ENCODE results near the gene MTARC1.

MTARC1 gene

GRCh38 chr1:220751111-220751510 is 35.6 kb upstream of the MTARC1 start:
- no peak for TF ChIP-seq EZH2 (optimal IDR thresholded peaks at IDR 0.05; ENCODE audit: low read depth, low read length)
- no peak for TF ChIP-seq EZH2phosphoT487 (IDR thresholded peaks at IDR 0.05; ENCODE audit: low read length)
- TF ChIP-seq CTCF (IDR thresholded peaks at IDR 0.05; ENCODE audit: low read length), result no peak
- H3K4me2 ChIP-seq (ENCODE audit: low read depth, low read length), result no peak overlapping the region
- no peaks in the 10 kb centered on the region; the same call in 1 of the 2 replicates for H3F3A ChIP-seq (ENCODE audit: insufficient read depth, low read length)
- peaks cover 46% of the 10 kb centered on the region for H3K79me2 ChIP-seq (ENCODE audit: low read length)
- H3K27ac ChIP-seq (ENCODE audit: low read length), result no peak overlapping the region
- peaks cover 17% of the 10 kb centered on the region for H3K4me1 ChIP-seq (ENCODE audit: low read length)
- H2AFZ ChIP-seq (ENCODE audit: low read length), result no peak overlapping the region
- no peaks in the 10 kb centered on the region for H3K36me3 ChIP-seq (replicated peaks; ENCODE audit: insufficient read depth, low read length)
- no peaks in the 10 kb centered on the region for H3K9me3 ChIP-seq (replicated peaks; ENCODE audit: insufficient read depth, low read length)
- H3K9ac ChIP-seq (ENCODE audit: low read length), result no peak overlapping the region
- H3K27me3 ChIP-seq (replicated peaks; ENCODE audit: insufficient read depth, low read length), result no peaks in the 10 kb centered on the region
- H4K20me1 ChIP-seq (ENCODE audit: insufficient read depth, low read length), result no peaks in the 10 kb centered on the region
- no peak overlapping the region for H3K4me3 ChIP-seq (ENCODE audit: low read length)
- DNase-seq, result no peak
- H3K9me2 ChIP-seq (replicated peaks; ENCODE audit: insufficient read depth, low read length), result no peaks in the 10 kb centered on the region

DNA sequence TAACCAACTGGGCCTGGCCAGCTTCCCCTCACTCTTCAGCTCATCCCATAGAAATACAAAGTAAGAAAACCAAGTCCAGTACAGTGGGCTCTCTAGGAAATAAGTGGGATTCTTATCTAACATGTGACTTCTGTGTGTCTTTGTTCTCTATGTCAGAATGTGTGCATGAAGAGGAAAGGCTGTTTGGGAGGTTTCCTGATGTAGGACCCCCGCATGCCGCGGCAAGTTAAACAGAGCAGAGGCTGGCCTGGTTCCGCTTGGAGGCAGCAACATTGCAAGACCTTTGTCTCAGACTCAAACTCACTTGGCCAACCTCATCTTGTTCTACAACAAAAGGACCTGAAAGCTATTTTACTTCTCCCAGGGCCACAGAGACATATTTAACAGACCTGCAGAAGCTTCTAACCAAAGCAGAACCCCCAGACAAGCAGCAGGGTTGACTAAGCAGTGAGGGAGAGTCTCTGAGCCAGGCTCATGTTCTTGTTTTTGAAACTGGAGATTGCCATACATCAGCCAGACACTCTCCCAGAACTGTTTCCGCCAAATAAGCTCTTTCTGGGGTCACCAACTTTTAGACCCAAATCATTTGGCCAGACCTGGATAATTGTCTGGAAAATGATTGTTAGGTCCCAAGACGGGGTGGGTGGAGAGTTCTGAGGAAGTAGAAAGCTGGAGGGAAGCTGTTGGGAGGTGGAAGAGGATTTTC is 32.3 kb upstream of the MTARC1 start:
- Histone ChIP-seq H3K4me3 (ENCODE audit: low read length) (no peak overlapping the region), H3K9ac (ENCODE audit: low read length) (no peak overlapping the region), H3K4me2 (ENCODE audit: low read depth, low read length) (no peak overlapping the region), H3F3A (ENCODE audit: insufficient read depth, low read length) (no peaks in the 10 kb centered on the region), H3K79me2 (ENCODE audit: low read length) (peaks cover 38% of the 10 kb centered on the region), H3K9me3 (replicated peaks; ENCODE audit: insufficient read depth, low read length) (no peaks in the 10 kb centered on the region), H3K27me3 (replicated peaks; ENCODE audit: insufficient read depth, low read length) (no peaks in the 10 kb centered on the region), H2AFZ (ENCODE audit: low read length) (no peak overlapping the region), H3K9me2 (replicated peaks; ENCODE audit: insufficient read depth, low read length) (no peaks in the 10 kb centered on the region), H3K36me3 (replicated peaks; ENCODE audit: insufficient read depth, low read length) (no peaks in the 10 kb centered on the region), H3K4me1 (ENCODE audit: low read length) (peaks cover 14% of the 10 kb centered on the region), H4K20me1 (ENCODE audit: insufficient read depth, low read length) (no peaks in the 10 kb centered on the region), H3K27ac (ENCODE audit: low read length) (no peak overlapping the region)
- TF ChIP-seq EZH2 (optimal IDR thresholded peaks at IDR 0.05; ENCODE audit: low read depth, low read length), result no peak
- no peak for TF ChIP-seq CTCF (IDR thresholded peaks at IDR 0.05; ENCODE audit: low read length)
- TF ChIP-seq EZH2phosphoT487 (IDR thresholded peaks at IDR 0.05; ENCODE audit: low read length), result no peak
- no peak for DNase-seq

DNA sequence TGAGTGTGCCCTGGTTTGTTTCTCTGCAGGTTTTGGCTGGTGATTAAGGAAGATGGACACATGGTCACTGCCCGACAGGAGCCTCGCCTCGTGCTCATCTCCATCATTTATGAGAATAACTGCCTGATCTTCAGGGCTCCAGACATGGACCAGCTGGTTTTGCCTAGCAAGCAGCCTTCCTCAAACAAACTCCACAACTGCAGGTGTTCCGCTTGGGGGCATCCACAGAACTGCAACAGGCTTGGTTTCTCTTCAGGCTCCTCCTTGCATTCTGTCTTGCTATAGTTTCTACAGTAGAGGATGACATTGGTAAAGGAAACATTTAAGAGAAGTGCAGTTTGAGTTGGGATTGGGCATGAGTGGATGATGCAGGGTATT is 31.8 kb upstream of the MTARC1 start:
- Histone ChIP-seq H3K36me3 (replicated peaks; ENCODE audit: insufficient read depth, low read length) (no peaks in the 10 kb centered on the region), H3K27ac (ENCODE audit: low read length) (no peak overlapping the region), H3K4me1 (ENCODE audit: low read length) (peaks cover 10% of the 10 kb centered on the region), H4K20me1 (ENCODE audit: insufficient read depth, low read length) (no peaks in the 10 kb centered on the region), H3K4me2 (ENCODE audit: low read depth, low read length) (no peak overlapping the region), H2AFZ (ENCODE audit: low read length) (no peak overlapping the region), H3F3A (ENCODE audit: insufficient read depth, low read length) (no peaks in the 10 kb centered on the region), H3K9me2 (replicated peaks; ENCODE audit: insufficient read depth, low read length) (no peaks in the 10 kb centered on the region), H3K9ac (ENCODE audit: low read length) (no peak overlapping the region), H3K4me3 (ENCODE audit: low read length) (no peak overlapping the region), H3K9me3 (replicated peaks; ENCODE audit: insufficient read depth, low read length) (no peaks in the 10 kb centered on the region), H3K79me2 (ENCODE audit: low read length) (peaks cover 33% of the 10 kb centered on the region), H3K27me3 (replicated peaks; ENCODE audit: insufficient read depth, low read length) (no peaks in the 10 kb centered on the region)
- DNase-seq, result no peak
- no peak for TF ChIP-seq CTCF (IDR thresholded peaks at IDR 0.05; ENCODE audit: low read length)
- TF ChIP-seq EZH2phosphoT487 (IDR thresholded peaks at IDR 0.05; ENCODE audit: low read length), result no peak
- TF ChIP-seq EZH2 (optimal IDR thresholded peaks at IDR 0.05; ENCODE audit: low read depth, low read length), result no peak

Measured in MM.1S (cell line).